Astrocyte (in vitro differentiated cells and primary cell): Measurements from ENCODE around the gene GRK5. TPM values are rescaled to one million over a fixed set of nuclear protein-coding genes. Genes with fewer than 3 reads are reported as not detected.
A peak's percentile ranks its signal among the peaks of the same experiment; 100 is the strongest.

ENCODE experiments used
- DNase-seq: peaks from one replicate; pipeline ENCODE4 v3.0.0-alpha.2; 2010; ENCODE audit warnings: low read depth
- FAIRE-seq: peaks from 2 replicates; lab custom pipeline; 2011; peaks lifted over from hg19 to GRCh38; lab: Jason Lieb, UNC
- H2AFZ ChIP-seq: 2 replicates; pipeline ENCODE4 v1.6.0; 2012; ENCODE audit warnings: low read depth, low read length, inconsistent platforms
- H3K27ac ChIP-seq: 2 replicates; pipeline ENCODE4 v1.5.1; 2011; ENCODE audit warnings: low read depth, low read length, inconsistent platforms
- H3K27me3 ChIP-seq: 2 replicates; pipeline ENCODE4 v1.6.0; 2011; ENCODE audit warnings: low read length, inconsistent platforms; ENCODE audit not compliant: insufficient read depth
- H3K36me3 ChIP-seq: 2 replicates; pipeline ENCODE4 v1.5.1; 2011; ENCODE audit warnings: low read length, inconsistent platforms; ENCODE audit not compliant: insufficient read depth
- H3K4me1 ChIP-seq: 2 replicates; pipeline ENCODE4 v1.5.1; 2011; ENCODE audit warnings: low read length, inconsistent platforms; ENCODE audit not compliant: insufficient read depth
- H3K4me2 ChIP-seq: 2 replicates; pipeline ENCODE4 v1.6.0; 2012; ENCODE audit warnings: low read length, inconsistent platforms
- H3K4me3 ChIP-seq: 2 replicates; pipeline ENCODE4 v1.5.1; 2011; ENCODE audit warnings: low read depth, mild to moderate bottlenecking, low read length, inconsistent platforms; ENCODE audit not compliant: insufficient read depth
- H3K79me2 ChIP-seq: 2 replicates; pipeline ENCODE4 v1.6.0; 2012; ENCODE audit warnings: mild to moderate bottlenecking, low read length, inconsistent platforms; ENCODE audit not compliant: insufficient read depth
- H3K9ac ChIP-seq: 2 replicates; pipeline ENCODE4 v1.6.0; 2012; ENCODE audit warnings: mild to moderate bottlenecking, low read length, inconsistent platforms
- H3K9me3 ChIP-seq: 2 replicates; pipeline ENCODE4 v1.5.1; 2012; ENCODE audit warnings: low read depth, mild to moderate bottlenecking, low read length, inconsistent platforms; ENCODE audit not compliant: insufficient read depth
- H4K20me1 ChIP-seq: 2 replicates; pipeline ENCODE4 v1.6.0; 2012; ENCODE audit warnings: low read length, inconsistent platforms; ENCODE audit not compliant: insufficient read depth
- H3K27ac Mint-ChIP-seq: one replicate; pipeline ENCODE4 v1.8.0; 2021; ENCODE audit warnings: mild to moderate bottlenecking, mixed read lengths; ENCODE audit not compliant: unreplicated experiment
- H3K27me3 Mint-ChIP-seq: one replicate; pipeline ENCODE4 v1.8.0; 2021; ENCODE audit warnings: low read depth, mixed read lengths; ENCODE audit not compliant: unreplicated experiment
- H3K36me3 Mint-ChIP-seq: one replicate; pipeline ENCODE4 v1.8.0; 2021; ENCODE audit warnings: low read depth, mixed read lengths; ENCODE audit not compliant: unreplicated experiment
- H3K4me1 Mint-ChIP-seq: one replicate; pipeline ENCODE4 v1.8.0; 2021; ENCODE audit warnings: low read depth, mixed read lengths; ENCODE audit not compliant: unreplicated experiment
- H3K4me3 Mint-ChIP-seq: one replicate; pipeline ENCODE4 v1.8.0; 2021; ENCODE audit warnings: mild to moderate bottlenecking, moderate library complexity, mixed read lengths; ENCODE audit not compliant: unreplicated experiment
- H3K9me3 Mint-ChIP-seq: one replicate; pipeline ENCODE4 v1.8.0; 2021; ENCODE audit warnings: mild to moderate bottlenecking, mixed read lengths; ENCODE audit not compliant: unreplicated experiment
- CTCF ChIP-seq: IDR thresholded peaks from 2 replicates; pipeline ENCODE4 v1.5.1; 2011; ENCODE audit warnings: low read depth, mild to moderate bottlenecking, inconsistent platforms, low read length, moderate library complexity; ENCODE audit not compliant: insufficient read depth
- EZH2 ChIP-seq: IDR thresholded peaks from 2 replicates; pipeline ENCODE4 v1.6.1; 2012; ENCODE audit warnings: mild to moderate bottlenecking, low read length, inconsistent platforms; ENCODE audit not compliant: insufficient read depth
- total RNA-seq: library from RNA; stranded (reverse); gene quantifications from 2 replicates; pipeline ENCODE4 v1.2.1, GENCODE V29; 2021

The GRK5 gene
- total RNA-seq, 1 donor from 2014 or later: 8.5 TPM

- Histone ChIP-seq H3K4me1 (no peaks in the 10 kb centered on the region), H4K20me1 (peaks cover 10% of the 10 kb centered on the region), H2AFZ (no peak overlapping the region), H3K36me3 (no peaks in the 10 kb centered on the region), H3K27me3 (no peaks in the 10 kb centered on the region), H3K9me3 (no peaks in the 10 kb centered on the region), H3K9ac (no peak overlapping the region), H3K4me2 (no peak overlapping the region), H3K4me3 (no peak overlapping the region), H3K27ac (no peak overlapping the region), H3K79me2 (no peaks in the 10 kb centered on the region)
- Mint-ChIP-seq H3K4me1 (no peaks in the 10 kb centered on the region), H3K4me3 (no peak overlapping the region), H3K27ac (no peak overlapping the region), H3K36me3 (peaks cover 5% of the 10 kb centered on the region), H3K27me3 (peaks cover 4% of the 10 kb centered on the region), H3K9me3 (peaks cover 10% of the 10 kb centered on the region)
- FAIRE-seq (no peak), DNase-seq (no peak)
- peak; percentile 31 for TF ChIP-seq CTCF
- TF ChIP-seq EZH2: no peak
These were observed 148.6 kb downstream of the GRK5 start for GRCh38 chr10:119355930-119356329.

DNA sequence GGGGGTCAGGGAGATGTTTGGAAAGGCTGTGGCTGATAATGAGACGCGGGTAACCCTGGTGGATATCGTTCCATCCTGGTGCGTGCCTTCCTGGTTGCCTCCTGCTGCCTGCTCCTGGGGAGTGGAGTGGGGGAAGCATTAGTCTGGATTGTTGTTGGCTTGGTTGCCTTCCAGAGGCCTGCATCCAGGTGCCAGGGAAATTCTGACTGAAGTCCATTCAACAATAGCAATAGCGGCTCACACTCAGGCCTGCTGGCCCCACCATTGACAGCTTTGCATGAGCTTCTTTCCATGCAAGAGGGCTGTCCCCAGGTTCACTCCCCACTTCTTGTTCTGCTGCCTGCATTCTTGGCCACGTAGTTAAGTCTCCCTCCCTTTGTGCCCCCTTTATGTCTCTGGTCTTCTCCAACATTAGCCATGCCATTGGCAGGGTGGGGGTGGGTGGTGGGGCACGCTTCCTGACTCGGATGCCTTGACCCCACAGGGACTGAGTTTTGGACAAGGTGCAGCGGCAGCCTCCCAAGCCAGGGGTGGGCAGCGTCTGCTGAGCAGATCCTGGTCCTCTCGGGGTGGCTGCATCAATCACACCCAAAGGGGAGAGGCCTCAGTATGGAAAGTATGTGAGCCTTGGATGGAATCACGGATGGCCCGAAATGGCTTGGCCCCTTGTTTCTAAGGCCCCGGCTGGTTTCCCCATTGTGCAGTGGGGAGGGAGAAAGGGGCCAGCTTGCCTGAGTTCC is 150.2 kb downstream of the GRK5 start:
- no peak for TF ChIP-seq EZH2
- no peak for TF ChIP-seq CTCF
- H3K4me3 Mint-ChIP-seq: no peak overlapping the region
- H2AFZ ChIP-seq: no peak overlapping the region
- no peak overlapping the region for H3K27ac Mint-ChIP-seq
- no peak overlapping the region for H3K4me3 ChIP-seq
- no peaks in the 10 kb centered on the region for H3K36me3 ChIP-seq
- H3K4me1 Mint-ChIP-seq: no peaks in the 10 kb centered on the region
- no peak overlapping the region for H3K27ac ChIP-seq
- FAIRE-seq (no peak), DNase-seq (peak; percentile 39)
- H3K9ac ChIP-seq: no peak overlapping the region
- H3K79me2 ChIP-seq: no peaks in the 10 kb centered on the region
- peaks cover 5% of the 10 kb centered on the region for H3K36me3 Mint-ChIP-seq
- peaks cover 7% of the 10 kb centered on the region for H3K9me3 Mint-ChIP-seq
- H3K4me1 ChIP-seq: no peaks in the 10 kb centered on the region
- no peaks in the 10 kb centered on the region for H3K9me3 ChIP-seq
- H3K4me2 ChIP-seq: no peak overlapping the region
- H3K27me3 Mint-ChIP-seq: peaks cover 4% of the 10 kb centered on the region
- H3K27me3 ChIP-seq: no peaks in the 10 kb centered on the region
- peaks cover 16% of the 10 kb centered on the region for H4K20me1 ChIP-seq

- Histone ChIP-seq H4K20me1 (peaks cover 16% of the 10 kb centered on the region), H3K9ac (no peak overlapping the region), H3K27ac (no peak overlapping the region), H3K4me1 (no peaks in the 10 kb centered on the region), H3K9me3 (no peaks in the 10 kb centered on the region), H3K27me3 (no peaks in the 10 kb centered on the region), H2AFZ (no peak overlapping the region), H3K4me3 (no peak overlapping the region), H3K79me2 (no peaks in the 10 kb centered on the region), H3K36me3 (no peaks in the 10 kb centered on the region), H3K4me2 (no peak overlapping the region)
- H3K36me3 Mint-ChIP-seq: peaks cover 5% of the 10 kb centered on the region
- no peak overlapping the region for H3K4me3 Mint-ChIP-seq
- no peak overlapping the region for H3K27ac Mint-ChIP-seq
- DNase-seq (no peak), FAIRE-seq (no peak)
- peaks cover 7% of the 10 kb centered on the region for H3K9me3 Mint-ChIP-seq
- TF ChIP-seq EZH2 (no peak), CTCF (no peak)
- no peaks in the 10 kb centered on the region for H3K4me1 Mint-ChIP-seq
- H3K27me3 Mint-ChIP-seq: peaks cover 4% of the 10 kb centered on the region
These were observed 150.8 kb downstream of the GRK5 start for GRCh38 chr10:119358152-119358512.
